ENCODE measurements around the gene GBA3. TPM values are rescaled to one million over a fixed set of nuclear protein-coding genes. Genes with fewer than 3 reads are reported as not detected.

The GBA3 gene
- total and polyA plus RNA-seq, 2 of the 8 experiments (the other 6 are each of a cell fraction or from before 2014, with no cell fraction given), result not detected

GRCh38 chr4:22721204-22721603 lies 28.5 kb downstream of the GBA3 start:
- no peak overlapping the region for H3K18ac ChIP-seq (ENCODE audit: extremely low read depth, low read length)
- H2BK5ac ChIP-seq (ENCODE audit: low read depth, low read length), result no peak overlapping the region
- H3K27ac ChIP-seq (ENCODE audit: low read depth, low read length), result no peak overlapping the region
- no peaks in the 10 kb centered on the region for H3K79me2 ChIP-seq (ENCODE audit: control insufficient read depth in 1 of 2, insufficient read depth in 2 of 2, low read length in 2 of 2)
- H4K20me1 ChIP-seq (replicated peaks in 1 of 2; ENCODE audit: control insufficient read depth in 1 of 2, insufficient read depth in 2 of 2, low read length in 2 of 2), result no peaks in the 10 kb centered on the region
- 85% methylated on average over 1 of the region's 1 CpG; no CpG with 5 or more reads in 1 of the 2 experiments for WGBS, 2 experiments (ENCODE audit: extremely low coverage in 1 of 2, insufficient coverage in 1 of 2, insufficient read length in 1 of 2, insufficient replicate concordance in 2 of 2, low coverage in 1 of 2, low lambda C conversion rate in 2 of 2, missing lambda C conversion rate in 1 of 2)
- no peak overlapping the region for H2BK12ac ChIP-seq (ENCODE audit: low read depth, low read length)
- no peak overlapping the region for H4K5ac ChIP-seq (ENCODE audit: insufficient read length, low read depth, low read length)
- no peak overlapping the region for H3K14ac ChIP-seq (ENCODE audit: insufficient read length)
- H3K23me2 ChIP-seq (ENCODE audit: low read depth, low read length), result no peaks in the 10 kb centered on the region
- H2BK15ac ChIP-seq (ENCODE audit: low read length), result no peak overlapping the region
- no peak overlapping the region for H3K9ac ChIP-seq (replicated peaks in 1 of 4; ENCODE audit: extremely low read depth in 1 of 4, low read depth in 3 of 4, low read length in 3 of 4)
- ChIA-PET POLR2A (ENCODE audit: partially characterized antibody) (no interaction called here), CTCF (ENCODE audit: partially characterized antibody) (interaction anchor here (1.0 kb wide), 1 partner anchor 91 kb away, joined by 4 read pairs; no protein-coding TSS in a partner anchor)
- no peak overlapping the region for H3K4ac ChIP-seq (replicated peaks; ENCODE audit: insufficient read length, low read depth, low read length)
- H3K9me3 ChIP-seq (ENCODE audit: insufficient read depth in 2 of 2, low read depth in 1 of 2, low read length in 1 of 2), result no peaks in the 10 kb centered on the region
- no peak overlapping the region for H2BK20ac ChIP-seq (ENCODE audit: low read length)
- no peak overlapping the region for H2BK120ac ChIP-seq (replicated peaks; ENCODE audit: low read depth, low read length)
- no peaks in the 10 kb centered on the region for H3K79me1 ChIP-seq (ENCODE audit: low read depth, low read length)
- H3K23ac ChIP-seq (ENCODE audit: insufficient read length), result no peak overlapping the region
- H3K56ac ChIP-seq (replicated peaks; ENCODE audit: insufficient read length, low read depth, low read length), result no peak overlapping the region
- H3K4me1 ChIP-seq (replicated peaks in 1 of 4; ENCODE audit: control insufficient read depth in 3 of 4, insufficient read depth in 4 of 4, low read length in 3 of 4), result no peaks in the 10 kb centered on the region
- H4K8ac ChIP-seq (ENCODE audit: extremely low read depth, insufficient read depth, low read length), result no peak overlapping the region
- H2AFZ ChIP-seq (ENCODE audit: low read length), result no peak overlapping the region
- no peak overlapping the region for H4K91ac ChIP-seq (replicated peaks; ENCODE audit: insufficient read length, low read length)
- no peak for DNase-seq (ENCODE audit: low read depth in 1 of 2, low spot score in 2 of 2)
- H2AK5ac ChIP-seq (ENCODE audit: low read depth, low read length), result no peak overlapping the region
- H3K4me2 ChIP-seq (ENCODE audit: insufficient read depth in 1 of 2, low read depth in 2 of 2, low read length in 2 of 2), result no peak overlapping the region
- H3K36me3 ChIP-seq (ENCODE audit: control insufficient read depth in 2 of 4, insufficient read depth in 4 of 4, low read length in 3 of 4), result no peaks in the 10 kb centered on the region
- no peak for FAIRE-seq
- no peak overlapping the region for H3K4me3 ChIP-seq (ENCODE audit: extremely low read depth in 1 of 4, insufficient read depth in 2 of 4, low read depth in 3 of 4, low read length in 4 of 4)
- no peaks in the 10 kb centered on the region for H3K27me3 ChIP-seq (replicated peaks in 1 of 4; ENCODE audit: control insufficient read depth in 3 of 4, extremely low read depth in 1 of 4, insufficient read depth in 3 of 4, low read length in 3 of 4)
- TF ChIP-seq TAF7 (optimal IDR thresholded peaks at IDR 0.05; ENCODE audit: borderline replicate concordance, low read depth, low read length), result no peak
- TF ChIP-seq ATF3 (IDR thresholded peaks at IDR 0.05; ENCODE audit: insufficient read depth, low read depth, low read length), result no peak
- TF ChIP-seq SIN3A (conservative IDR thresholded peaks at IDR 0.05 in 1 of 2, IDR thresholded peaks at IDR 0.05 in 1 of 2; ENCODE audit: low read depth in 1 of 2, low read length in 2 of 2), result no peak
- no peak for TF ChIP-seq RNF2 (IDR thresholded peaks at IDR 0.05; ENCODE audit: borderline replicate concordance, low read depth, low read length, missing control alignments, poor library complexity, severe bottlenecking)
- TF ChIP-seq CHD2 (IDR thresholded peaks at IDR 0.05; ENCODE audit: low read length), result no peak
- no peak for TF ChIP-seq ATF2 (IDR thresholded peaks at IDR 0.05; ENCODE audit: low read length)
- no peak for TF ChIP-seq SIX5 (IDR thresholded peaks at IDR 0.05; ENCODE audit: low read depth, low read length)
- no peak for TF ChIP-seq SP2 (IDR thresholded peaks at IDR 0.05; ENCODE audit: low read length)
- TF ChIP-seq CREB1 (IDR thresholded peaks at IDR 0.05), result no peak
- TF ChIP-seq GABPA (IDR thresholded peaks at IDR 0.05; ENCODE audit: borderline replicate concordance, insufficient read depth, low read length), result no peak
- TF ChIP-seq NANOG (IDR thresholded peaks at IDR 0.05; ENCODE audit: insufficient read depth, low read depth, low read length, poor library complexity, severe bottlenecking), result no peak
- TF ChIP-seq JUND (IDR thresholded peaks at IDR 0.05; ENCODE audit: low read length), result no peak
